Sigmoid colon (tissue), 7 donors: ENCODE data around the gene ANKRD31. TPM values are rescaled to one million over a fixed set of nuclear protein-coding genes. Genes with fewer than 3 reads are reported as not detected.

Experiments used
- DNase-seq: peaks from one replicate; pipeline ENCODE4 v3.0.0-alpha.2; 2019
- H3K27ac ChIP-seq, 4 donors: fragments of 200-600 bp; sonication (generic); one replicate each; pipeline ENCODE4 v1.5.1; 2016 to 2019; ENCODE audit warnings: mild to moderate bottlenecking in 1 of 4
- H3K27me3 ChIP-seq, 3 donors: fragments of 200-600 bp; sonication (generic); one replicate each; pipeline ENCODE4 v1.5.1; 2019; ENCODE audit warnings: mild to moderate bottlenecking in 1 of 3
- H3K36me3 ChIP-seq, 4 donors: fragments of 200-600 bp; sonication (generic); one replicate each; pipeline ENCODE4 v1.5.1; 2016 to 2019
- H3K4me1 ChIP-seq, 4 donors: fragments of 200-600 bp; sonication (generic); one replicate each; pipeline ENCODE4 v1.5.1; 2017 to 2019
- H3K4me3 ChIP-seq, 4 donors: fragments of 200-600 bp; sonication (generic); one replicate each; pipeline ENCODE4 v1.5.1; 2017 to 2019; ENCODE audit warnings: mild to moderate bottlenecking in 2 of 4, moderate library complexity in 1 of 4
- H3K9me3 ChIP-seq, 4 donors: fragments of 200-600 bp in 3 of 4; sonication (generic) in 3 of 4; one replicate each; pipeline versions ENCODE4 v1.5.1 to v1.6.1; 2013 to 2019
- CTCF ChIP-seq, 4 experiments: fragments of 450-650 bp in 3 of 4; fragments of 200-600 bp in 1 of 4; IDR thresholded peaks; one replicate each; pipeline ENCODE4 v1.5.1; 2016 to 2019; ENCODE audit warnings: antibody characterized with exemption in 4 of 4, mild to moderate bottlenecking in 3 of 4, moderate library complexity in 2 of 4
- EP300 ChIP-seq, 4 donors: sonication (generic); formaldehyde crosslinking; IDR thresholded peaks; one replicate each; pipeline ENCODE4 v1.6.1; 2017; ENCODE audit warnings: antibody characterized with exemption in 4 of 4
- POLR2A ChIP-seq, 2 donors: fragments of 450-650 bp; IDR thresholded peaks; one replicate each; pipeline ENCODE4 v1.6.1; 2016; ENCODE audit warnings: antibody characterized with exemption in 2 of 2, mild to moderate bottlenecking in 2 of 2, moderate library complexity in 2 of 2
- POLR2AphosphoS5 ChIP-seq, 4 donors: sonication (generic); formaldehyde crosslinking; IDR thresholded peaks; one replicate each; pipeline ENCODE4 v1.6.1; 2017; ENCODE audit warnings: antibody characterized with exemption in 4 of 4
- WGBS, 2 donors: extraction: QIAGEN DNeasy Blood & Tissue Kit; methylation state at CpG; one replicate each; pipeline ENCODE4 v1.1.7; 2013; 5-methylcytosine and 5-hydroxymethylcytosine counted together
- intact Hi-C: fragments of 100-400 bp; cut with DNase I; formaldehyde crosslinking; loops from one replicate; pipeline ENCODE4 v1.15.1; 2023
- polyA plus RNA-seq, 3 donors: library from polyadenylated mRNA; stranded (reverse); fragments of 200-250 nt; gene quantifications; one replicate each; pipeline ENCODE4 v1.2.3, GENCODE V29; 2013
- total RNA-seq, 4 donors: library from RNA; depleted of rRNA; stranded (reverse); fragments of >200 nt; gene quantifications; one replicate each; pipeline ENCODE4 v1.1.0, GENCODE V29; 2016
- donor health status: healthy with polysubstance abuse.
- donor health status: Bipolar disorder and iron deficiency.
- donor health status: healthy.

The ANKRD31 gene
- total and polyA plus RNA-seq, 7 donors: under 0.01 to 0.33 (median 0.15) TPM; not detected in 3

GRCh38 chr5:75051217-75051751 is 185.4 kb downstream of the ANKRD31 start:
- TF ChIP-seq POLR2A (IDR thresholded peaks at IDR 0.05) (no peak), EP300 (IDR thresholded peaks at IDR 0.05) (no peak), POLR2AphosphoS5 (IDR thresholded peaks at IDR 0.05) (no peak)
- DNase-seq: no peak
- H3K4me1 ChIP-seq: peaks cover 0 to 57% (median 33%) of the 10 kb centered on the region in 4 donors
- peak overlapping the region in 3 of 4 donors; percentile 5 to 96 (median 94) for H3K27ac ChIP-seq
- peak overlapping the region in 2 of 4 donors; percentile 91 to 92 for H3K4me3 ChIP-seq
- peaks cover 0 to 7% (median 0%) of the 10 kb centered on the region in 4 donors for H3K36me3 ChIP-seq
- 29 to 51% methylated on average over 7 of the region's 7 CpGs for WGBS, 2 donors
- H3K9me3 ChIP-seq: no peaks in the 10 kb centered on the region
- H3K27me3 ChIP-seq: no peaks in the 10 kb centered on the region
- intact Hi-C loops: loop anchor here (10.0 kb wide), 2 partner anchors 366 to 624 kb away; partner anchors contain the start of gene HEXB

- DNase-seq: no peak
- no peaks in the 10 kb centered on the region for H3K27me3 ChIP-seq
- no peak overlapping the region for H3K4me3 ChIP-seq
- peak in 1 of 4 experiments; percentile 8 for TF ChIP-seq CTCF (IDR thresholded peaks at IDR 0.05)
- TF ChIP-seq POLR2AphosphoS5 (IDR thresholded peaks at IDR 0.05): no peak
- intact Hi-C loops: loop anchor here (10.0 kb wide), 2 partner anchors 366 to 624 kb away; partner anchors contain the start of gene HEXB
- 83 to 87% methylated on average over 11 of the region's 11 CpGs for WGBS, 2 donors
- H3K36me3 ChIP-seq: peaks cover 0 to 16% (median 0%) of the 10 kb centered on the region in 4 donors
- peak overlapping the region in 2 of 4 donors; percentile 29 to 96 for H3K27ac ChIP-seq
- peaks cover 0 to 51% (median 33%) of the 10 kb centered on the region in 4 donors for H3K4me1 ChIP-seq
- no peaks in the 10 kb centered on the region for H3K9me3 ChIP-seq
These were observed 186.3 kb downstream of the ANKRD31 start for GRCh38 chr5:75050415-75050814.

GRCh38 chr5:75049456-75050351 is 187.0 kb downstream of the ANKRD31 start:
- peak overlapping the region in 3 of 4 donors; percentile 29 to 96 (median 37) for H3K27ac ChIP-seq
- no peak for DNase-seq
- intact Hi-C loops: loop anchor here (10.0 kb wide), 2 partner anchors 365 to 625 kb away; partner anchors contain the start of gene HEXB
- peaks cover 0 to 48% (median 31%) of the 10 kb centered on the region in 4 donors for H3K4me1 ChIP-seq
- peaks cover 0 to 17% (median 0%) of the 10 kb centered on the region in 4 donors for H3K36me3 ChIP-seq
- 47 to 59% methylated on average over 11 of the region's 11 CpGs for WGBS, 2 donors
- H3K27me3 ChIP-seq: no peaks in the 10 kb centered on the region
- H3K9me3 ChIP-seq: no peaks in the 10 kb centered on the region
- no peak overlapping the region for H3K4me3 ChIP-seq
- TF ChIP-seq CTCF (IDR thresholded peaks at IDR 0.05): peak; percentile 21 to 70 (median 53)
- no peak for TF ChIP-seq POLR2A (IDR thresholded peaks at IDR 0.05)
- no peak for TF ChIP-seq POLR2AphosphoS5 (IDR thresholded peaks at IDR 0.05)
- TF ChIP-seq EP300 (IDR thresholded peaks at IDR 0.05): no peak

- no peak for DNase-seq
- peaks cover 0 to 42% (median 28%) of the 10 kb centered on the region in 4 donors for H3K4me1 ChIP-seq
- 68 to 79% methylated on average over 7 of the region's 7 CpGs for WGBS, 2 donors
These were observed 188.2 kb downstream of the ANKRD31 start for GRCh38 chr5:75048457-75048953.

More at GRCh38 chr5:75048457-75048953, 188.2 kb downstream of the ANKRD31 start:
- H3K27me3 ChIP-seq: no peaks in the 10 kb centered on the region
- peaks cover 0 to 24% (median under 1%) of the 10 kb centered on the region in 4 donors for H3K36me3 ChIP-seq
- H3K4me3 ChIP-seq: peak overlapping the region in 2 of 4 donors; percentile 13
- peak overlapping the region; percentile 31 to 96 (median 44) for H3K27ac ChIP-seq
- TF ChIP-seq POLR2AphosphoS5 (IDR thresholded peaks at IDR 0.05) (no peak), POLR2A (IDR thresholded peaks at IDR 0.05) (no peak), EP300 (IDR thresholded peaks at IDR 0.05) (no peak), CTCF (IDR thresholded peaks at IDR 0.05) (no peak)
- intact Hi-C loops: no loop called here
- H3K9me3 ChIP-seq: no peaks in the 10 kb centered on the region
